Pancreas (tissue), 10 donors: ENCODE results near the gene OSBPL5. TPM values are rescaled to one million over a fixed set of nuclear protein-coding genes. Genes with fewer than 3 reads are reported as not detected.
A peak's percentile ranks its signal among the peaks of the same experiment; 100 is the strongest.

Experiments
- ATAC-seq, 4 donors: fragments of 200-7000 bp; cut with Tn5 transposase; one replicate each; pipeline versions ENCODE4 v1.8.0 to v1.9.1; 2020; ENCODE audit warnings: mild to moderate bottlenecking in 4 of 4, moderate library complexity in 4 of 4
- DNase-seq, 6 donors: peaks; one replicate each; pipeline ENCODE4 v3.0.0-alpha.2; 2020
- FAIRE-seq: peaks from 2 replicates; lab custom pipeline; 2012; peaks lifted over from hg19 to GRCh38; lab: Jason Lieb, UNC
- H3K27ac ChIP-seq, 4 donors: fragments of 200-600 bp; sonication (generic); 1 replicate in 3 of 4; 2 replicates in 1 of 4; pipeline versions ENCODE4 v1.5.0 to v1.8.0; 2020
- H3K27me3 ChIP-seq, 4 donors: fragments of 200-600 bp; one replicate each; pipeline ENCODE4 v1.8.0; 2021
- H3K36me3 ChIP-seq, 3 donors: fragments of 200-600 bp; sonication (generic) in 1 of 3; one replicate each; pipeline versions ENCODE4 v1.5.0 to v1.8.0; 2020 to 2021
- H3K4me1 ChIP-seq, 3 donors: fragments of 200-600 bp; one replicate each; pipeline ENCODE4 v1.8.0; 2021
- H3K4me3 ChIP-seq, 4 donors: fragments of 200-600 bp; sonication (generic) in 2 of 4; one replicate each; pipeline versions ENCODE4 v1.5.0 to v1.8.0; 2020 to 2021
- H3K9me3 ChIP-seq, 4 donors: fragments of 200-600 bp; one replicate each; pipeline ENCODE4 v1.8.0; 2021
- CTCF ChIP-seq, 4 donors: fragments of 200-600 bp; sonication (generic) in 3 of 4; IDR thresholded peaks; one replicate each; pipeline versions ENCODE4 v1.5.0 to v1.8.0; 2021; ENCODE audit warnings: antibody characterized with exemption in 4 of 4
- WGBS, 2 donors: extraction: QIAGEN DNeasy Blood & Tissue Kit; methylation state at CpG; one replicate each; pipeline ENCODE4 v1.1.7; 2013; 5-methylcytosine and 5-hydroxymethylcytosine counted together
- intact Hi-C, 3 donors: fragments of 100-400 bp; cut with DNase I; formaldehyde crosslinking; loops; one replicate each; pipeline versions ENCODE4 v1.11.1 to v1.14.2; 2022
- polyA plus RNA-seq, 2 donors: library from polyadenylated mRNA; stranded (reverse); fragments of 200-250 nt; gene quantifications; one replicate each; pipeline ENCODE4 v1.2.3, GENCODE V29; 2013
- total RNA-seq, 6 donors: library from RNA; stranded (reverse); fragmentation: NEBNext Ultra II Directional in 4 of 6; extraction: Animal tissue kit (Norgen Biotek cat#: 25700) in 4 of 6; gene quantifications; one replicate each; pipeline versions ENCODE4 v1.2.1 to v1.2.4, GENCODE V29; 2021 to 2023
- donor health status: healthy with polysubstance abuse.
- donor health status: DM: no; HTN: no; CAD: no; lungs with moderate emphysema.
- donor health status: DM: no; HTN: no; CAD: no.
- donor health status: control.
- donor health status: control.
- donor health status: Bipolar disorder and iron deficiency.
- donor health status: DM: yes; HTN: yes; CAD: no.
- donor health status: DM: no; HTN: no; CAD: no.
- donor health status: DM: no; HTN: no; CAD: no.
- donor health status: DM: yes; HTN: yes; CAD: no.

Gene OSBPL5
- total and polyA plus RNA-seq, 8 donors = 9.8 to 16.7 (median 11.8) TPM

- no peak for DNase-seq
- ATAC-seq = no peak
- no peaks in the 10 kb centered on the region for H3K9me3 ChIP-seq
- 83 to 100% methylated on average over 1 of the region's 1 CpG for WGBS, 2 donors
- no peak overlapping the region for H3K4me3 ChIP-seq
- H3K4me1 ChIP-seq = peaks cover 0 to 3% (median 0%) of the 10 kb centered on the region in 3 donors
- no peak overlapping the region for H3K27ac ChIP-seq
- no peak for TF ChIP-seq CTCF (IDR thresholded peaks at IDR 0.05)
- H3K36me3 ChIP-seq = no peaks in the 10 kb centered on the region
- no peaks in the 10 kb centered on the region for H3K27me3 ChIP-seq
- intact Hi-C loops = loop anchor here in 1 of 3 donors (10.0 kb wide), 1 partner anchor 65 kb away; no protein-coding TSS in a partner anchor
- FAIRE-seq = no peak
These were observed 85.0 kb downstream of the OSBPL5 start for GRCh38 chr11:3080104-3080503.

DNA sequence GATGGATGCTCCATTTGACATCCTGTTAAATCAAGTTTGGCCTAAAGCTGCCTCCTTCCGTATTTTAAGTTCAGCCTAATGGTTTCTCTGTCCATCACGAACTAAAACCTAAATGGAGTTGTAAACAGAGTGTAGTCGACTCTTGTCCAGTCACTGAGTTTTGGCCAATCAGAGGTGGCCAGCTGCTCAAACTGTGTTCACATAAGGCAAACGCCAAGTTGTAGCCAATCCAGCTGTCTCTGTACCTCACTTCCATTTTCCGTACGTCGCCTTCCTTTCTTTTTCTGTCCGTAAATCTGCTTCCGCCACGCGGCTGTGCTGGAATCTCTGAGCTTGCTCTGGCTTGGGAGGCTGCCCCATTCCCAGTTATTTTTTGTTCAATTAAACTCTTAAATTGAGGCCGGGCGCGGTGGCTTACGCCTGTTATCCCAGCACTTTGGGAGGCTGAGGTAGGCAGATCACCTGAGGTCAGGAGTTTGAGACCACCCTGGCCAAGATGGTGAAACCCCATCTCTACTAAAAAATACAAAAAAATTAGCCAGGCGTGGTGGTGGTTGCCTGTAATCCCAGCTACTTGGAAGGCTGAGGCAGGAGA is 87.2 kb downstream of the OSBPL5 start:
- WGBS, 2 donors = 84 to 88% methylated on average over 16 of the region's 16 CpGs

GRCh38 chr11:3077189-3077836 is 87.8 kb downstream of the OSBPL5 start:
- 66 to 70% methylated on average over 11 of the region's 11 CpGs for WGBS, 2 donors
- Histone ChIP-seq H3K4me3 (no peak overlapping the region), H3K9me3 (no peaks in the 10 kb centered on the region), H3K27me3 (no peaks in the 10 kb centered on the region), H3K36me3 (no peaks in the 10 kb centered on the region), H3K4me1 (peaks cover 0 to 10% (median 0%) of the 10 kb centered on the region in 3 donors), H3K27ac (no peak overlapping the region)
- no peak for TF ChIP-seq CTCF (IDR thresholded peaks at IDR 0.05)
- intact Hi-C loops = no loop called here
- ATAC-seq = no peak
- FAIRE-seq = no peak
- no peak for DNase-seq

More for the DNA sequence above, 87.2 kb downstream of the OSBPL5 start:
- intact Hi-C loops = no loop called here
- FAIRE-seq (no peak), DNase-seq (no peak), ATAC-seq (no peak)
- no peak for TF ChIP-seq CTCF (IDR thresholded peaks at IDR 0.05)
- Histone ChIP-seq H3K27me3 (no peaks in the 10 kb centered on the region), H3K9me3 (no peaks in the 10 kb centered on the region), H3K27ac (no peak overlapping the region), H3K4me3 (no peak overlapping the region), H3K36me3 (no peaks in the 10 kb centered on the region), H3K4me1 (peaks cover 0 to 10% (median 0%) of the 10 kb centered on the region in 3 donors)

DNA sequence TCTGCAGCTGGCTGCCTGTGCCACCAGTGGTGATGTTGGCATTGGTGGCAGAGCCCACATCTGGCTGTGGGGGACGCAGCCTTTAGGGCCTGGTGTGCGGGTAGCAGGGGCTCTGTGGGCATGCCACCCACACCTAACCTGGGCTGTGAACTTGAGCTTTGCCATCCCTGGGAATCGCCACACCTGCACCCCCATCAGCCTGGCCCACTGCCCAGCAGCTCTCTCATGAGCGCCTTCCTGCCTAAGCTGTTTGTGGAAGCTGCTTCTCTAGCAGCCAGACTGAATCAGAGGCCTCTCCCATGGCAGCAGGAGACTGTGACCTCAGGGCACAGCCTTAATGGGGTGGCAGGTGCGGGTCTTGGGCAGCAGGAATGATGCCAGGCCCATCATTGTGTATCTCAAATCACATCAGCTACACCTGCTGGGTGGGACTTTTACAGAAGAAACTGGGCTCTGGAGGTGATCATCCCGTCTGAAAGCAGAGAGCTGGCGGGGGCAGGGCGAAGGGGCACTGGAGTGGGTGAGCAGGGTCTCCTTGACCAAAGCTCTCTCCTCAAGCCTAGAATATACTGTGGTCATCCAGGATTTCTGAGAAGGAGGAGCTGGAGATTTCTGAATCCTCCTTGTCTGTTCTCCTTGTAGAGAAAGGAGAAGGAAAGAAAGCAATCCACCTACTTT is 90.1 kb downstream of the OSBPL5 start:
- Histone ChIP-seq H3K27ac (peak overlapping the region in 2 of 4 donors; percentile 4 to 19), H3K27me3 (no peaks in the 10 kb centered on the region), H3K4me1 (peaks cover 0 to 10% (median 0%) of the 10 kb centered on the region in 3 donors), H3K4me3 (no peak overlapping the region), H3K36me3 (no peaks in the 10 kb centered on the region), H3K9me3 (no peaks in the 10 kb centered on the region)
- 38 to 49% methylated on average over 8 of the region's 8 CpGs for WGBS, 2 donors
- no peak for TF ChIP-seq CTCF (IDR thresholded peaks at IDR 0.05)
- DNase-seq (peak; percentile 88 to 97 (median 93)), ATAC-seq (peak; percentile 97 to 99 (median 98)), FAIRE-seq (no peak)
- intact Hi-C loops = no loop called here
